ENCODE results near the gene IGF2BP2.

GRCh38 chr3:185726254-185726967 is 98.4 kb downstream of the IGF2BP2 start:
- TF ChIP-seq EZH2 (IDR thresholded peaks at IDR 0.05) (no peak), CTCF (IDR thresholded peaks at IDR 0.05) (no peak), EZH2phosphoT487 (IDR thresholded peaks at IDR 0.05) (no peak)
